Endothelial cell of umbilical vein (primary cell): ENCODE measurements around the gene TCF20.

Experiments used
- CTCF ChIP-seq, 2 donors: IDR thresholded peaks; 1 replicate in 1 of 2; 2 replicates in 1 of 2; pipeline ENCODE4 v1.5.1; 2011; ENCODE audit warnings: low read length in 2 of 2, mild to moderate bottlenecking in 2 of 2, moderate library complexity in 2 of 2, control low read depth in 1 of 2, inconsistent platforms in 1 of 2, low read depth in 1 of 2; ENCODE audit not compliant: insufficient read depth in 1 of 2; ENCODE audit errors: extremely low read depth in 1 of 2
- EZH2 ChIP-seq: IDR thresholded peaks from 2 replicates; pipeline ENCODE4 v1.6.1; 2012; ENCODE audit warnings: borderline replicate concordance, low read depth, mild to moderate bottlenecking, moderate library complexity, low read length, inconsistent platforms; ENCODE audit not compliant: severe bottlenecking
- FOS ChIP-seq: IDR thresholded peaks from 2 replicates; pipeline ENCODE4 v1.6.1; 2011; ENCODE audit warnings: mild to moderate bottlenecking, low read length, moderate library complexity, borderline replicate concordance; ENCODE audit not compliant: insufficient read depth
- GATA2 ChIP-seq: IDR thresholded peaks from 2 replicates; pipeline ENCODE4 v1.7.0; 2011; ENCODE audit warnings: low read depth, mild to moderate bottlenecking, moderate library complexity, mixed read lengths, low read length; ENCODE audit not compliant: insufficient read length, insufficient read depth
- POLR2A ChIP-seq: IDR thresholded peaks from 2 replicates; pipeline ENCODE4 v1.6.1; 2012; ENCODE audit warnings: low read depth, mild to moderate bottlenecking, control low read depth, low read length

- TF ChIP-seq CTCF (IDR thresholded peaks at IDR 0.05; ENCODE audit: extremely low read depth in 1 of 2, insufficient read depth in 1 of 2, low read depth in 1 of 2, low read length in 2 of 2), result no peak
- TF ChIP-seq FOS, result no peak
- no peak for TF ChIP-seq POLR2A
- no peak for TF ChIP-seq GATA2
- no peak for TF ChIP-seq EZH2
Measured at GRCh38 chr22:42284643-42285181, 14.3 kb upstream of the TCF20 start.
